CD4-positive, alpha-beta T cell treated with Interleukin-1 beta for 1 hour (primary cell): ENCODE measurements around the gene SPTB.

Source experiments
- DNase-seq, 2 donors: peaks; one replicate each; pipeline ENCODE4 v3.0.0-alpha.2; 2020 to 2022

Gene SPTB

DNA sequence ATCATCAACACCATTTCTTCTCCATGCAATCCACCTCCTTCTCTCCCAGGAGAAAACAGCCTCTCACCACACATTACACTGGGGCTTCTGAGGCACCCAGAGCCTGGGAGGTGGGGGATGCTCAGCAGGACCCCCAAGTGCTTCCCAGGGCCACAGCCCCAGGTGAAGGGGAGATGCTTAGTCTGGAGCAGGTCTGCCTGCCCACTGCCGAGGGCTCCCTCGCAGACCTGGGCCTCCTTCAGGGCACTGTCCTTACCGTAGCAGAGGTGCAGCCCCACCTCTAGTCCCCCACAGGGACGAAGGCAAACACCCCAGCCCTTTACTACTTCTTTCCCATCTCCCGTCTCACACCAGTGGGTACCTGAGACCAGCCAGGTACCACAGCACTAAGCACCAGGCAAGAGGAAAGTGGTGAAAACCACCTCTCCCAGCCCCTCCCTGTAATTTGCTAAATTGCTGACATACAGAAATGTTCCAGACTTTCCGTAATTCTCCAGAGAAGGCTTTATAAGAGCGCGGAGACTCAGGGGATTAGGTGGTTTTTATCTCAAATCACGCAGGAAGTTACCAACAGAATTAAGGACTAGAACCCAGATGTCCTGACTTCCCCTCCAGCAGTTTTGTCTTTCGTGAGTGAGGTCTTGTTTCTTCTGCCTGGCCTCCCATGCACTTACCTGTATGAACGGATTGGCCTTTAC is 116.5 kb downstream of the SPTB start:
- no peak for DNase-seq

DNA sequence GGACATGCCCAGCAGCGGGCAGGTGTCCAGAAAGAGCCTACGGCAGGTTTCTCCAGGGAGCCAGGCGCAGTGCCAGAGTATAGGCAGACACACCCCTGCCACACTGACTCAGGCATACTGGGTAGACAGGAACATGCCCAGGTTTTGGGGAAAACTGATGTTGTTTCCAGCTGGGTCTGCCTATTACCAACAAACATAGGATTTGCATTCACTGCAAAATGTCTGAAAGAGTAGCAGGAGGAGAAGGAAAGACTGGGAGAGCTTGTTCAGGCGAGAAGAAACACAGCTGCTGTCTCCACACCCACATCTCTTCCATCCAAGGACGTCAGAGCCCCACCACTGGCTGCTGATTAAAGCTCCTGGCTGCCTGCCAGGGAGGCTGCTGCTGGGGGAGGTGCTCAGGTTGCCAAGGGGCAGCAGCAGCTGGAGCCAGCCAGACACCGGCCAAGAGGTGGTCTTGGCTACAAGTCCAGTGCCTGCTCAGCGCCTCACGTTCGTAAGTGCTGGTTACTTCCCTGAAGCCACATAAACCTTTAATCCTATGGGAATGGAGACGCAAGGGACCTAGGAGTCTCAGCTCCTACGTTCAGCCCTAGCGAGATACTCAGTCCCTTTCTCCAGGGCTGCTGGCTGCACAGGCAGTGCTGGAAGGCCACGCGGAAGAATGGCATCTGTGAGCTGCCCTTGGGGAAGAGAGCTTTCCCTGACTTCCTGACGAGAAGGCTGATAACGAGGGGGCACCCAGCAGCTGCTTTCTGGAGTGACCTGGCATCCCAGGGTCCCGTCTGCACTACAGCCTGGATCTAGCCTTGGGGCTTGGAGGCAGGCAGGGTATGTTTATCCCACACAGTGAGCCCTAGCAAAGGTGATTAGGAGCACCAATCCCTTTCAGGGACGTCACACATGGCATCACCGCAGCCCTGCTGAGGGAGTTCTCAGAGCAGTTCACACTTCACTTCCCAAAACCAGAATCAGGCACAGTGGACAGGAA is 117.4 kb downstream of the SPTB start:
- peak; percentile 17 to 43 for DNase-seq

DNA sequence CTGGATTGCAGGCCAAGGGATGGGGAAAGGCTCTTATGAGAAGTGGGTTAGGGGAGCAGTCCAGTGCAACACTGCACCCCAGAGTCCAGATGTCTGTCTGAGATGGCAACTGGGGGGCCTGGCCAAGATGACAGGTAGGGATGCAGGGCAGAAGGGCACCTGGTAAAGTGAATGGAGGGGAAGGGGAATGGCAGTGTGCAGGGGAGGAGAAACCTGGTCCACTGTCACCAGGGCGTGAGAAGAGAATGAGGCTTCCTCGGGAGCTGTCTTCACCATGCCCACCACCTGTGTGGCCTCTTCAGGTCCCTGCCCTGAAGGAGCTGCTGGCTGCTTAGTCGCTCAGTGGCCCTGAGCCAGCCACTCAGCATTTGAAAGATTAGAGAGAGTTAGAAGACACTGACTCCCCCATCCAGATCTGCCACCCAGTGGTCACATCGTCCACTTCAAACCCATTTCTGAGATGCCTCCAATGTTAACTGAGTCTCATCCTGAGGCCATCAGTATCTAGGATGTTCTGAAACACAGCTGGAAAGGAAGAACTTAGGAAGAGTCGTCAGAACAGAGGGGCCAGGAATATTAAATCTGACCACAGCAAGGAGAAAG is 118.2 kb downstream of the SPTB start:
- no peak for DNase-seq

DNA sequence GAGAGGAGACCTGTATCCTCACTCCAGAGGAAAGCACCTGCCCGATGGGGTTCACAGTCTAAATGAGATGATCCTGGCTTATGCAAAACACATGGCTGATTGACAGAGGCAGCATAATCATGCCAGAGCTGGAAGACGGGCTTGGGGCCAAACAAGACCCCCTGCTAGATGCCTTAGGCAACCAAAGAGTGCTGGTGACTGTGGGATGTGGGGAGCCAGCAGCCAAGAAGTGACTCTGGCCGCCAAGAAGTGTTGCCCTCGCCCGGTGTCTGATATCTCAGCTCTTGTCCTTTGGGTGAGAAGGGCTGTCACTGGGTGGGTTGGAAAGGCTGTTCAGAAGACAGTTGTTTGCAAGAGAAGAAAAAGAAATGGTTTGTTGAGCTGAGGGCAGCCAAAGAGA is 118.8 kb downstream of the SPTB start:
- DNase-seq: no peak

DNA sequence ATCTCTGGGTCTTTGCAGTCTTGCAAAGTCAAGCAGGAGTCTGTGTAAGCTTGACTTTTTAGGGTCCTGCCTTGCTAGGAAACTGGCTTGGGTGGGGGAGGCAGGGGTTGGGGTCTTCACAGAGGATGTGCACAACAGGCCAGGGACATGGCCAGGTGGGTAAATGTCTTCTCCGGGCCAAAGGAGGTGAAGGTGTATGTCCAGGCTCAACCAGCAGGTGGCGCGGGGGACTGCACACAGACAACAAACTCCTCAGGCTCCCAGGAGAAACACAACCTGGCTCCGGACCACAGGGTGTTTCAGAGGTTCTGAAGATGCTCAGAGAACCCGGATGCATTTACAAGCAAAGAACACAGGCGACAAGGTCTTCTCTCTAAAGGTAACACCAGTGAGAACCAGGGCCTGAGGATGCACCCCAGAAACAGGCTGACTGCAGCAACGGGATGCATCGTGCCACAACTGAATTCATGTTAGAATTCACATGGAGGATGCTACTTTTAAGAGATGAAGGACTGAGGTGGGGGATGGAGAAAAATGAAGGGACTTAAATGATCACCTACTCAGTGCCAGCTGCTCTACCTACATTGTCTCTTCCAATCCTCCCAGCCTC is 119.5 kb downstream of the SPTB start:
- DNase-seq: peak; percentile 51 to 62

GRCh38 chr14:64759555-64759938 is 120.2 kb downstream of the SPTB start:
- DNase-seq: no peak

DNA sequence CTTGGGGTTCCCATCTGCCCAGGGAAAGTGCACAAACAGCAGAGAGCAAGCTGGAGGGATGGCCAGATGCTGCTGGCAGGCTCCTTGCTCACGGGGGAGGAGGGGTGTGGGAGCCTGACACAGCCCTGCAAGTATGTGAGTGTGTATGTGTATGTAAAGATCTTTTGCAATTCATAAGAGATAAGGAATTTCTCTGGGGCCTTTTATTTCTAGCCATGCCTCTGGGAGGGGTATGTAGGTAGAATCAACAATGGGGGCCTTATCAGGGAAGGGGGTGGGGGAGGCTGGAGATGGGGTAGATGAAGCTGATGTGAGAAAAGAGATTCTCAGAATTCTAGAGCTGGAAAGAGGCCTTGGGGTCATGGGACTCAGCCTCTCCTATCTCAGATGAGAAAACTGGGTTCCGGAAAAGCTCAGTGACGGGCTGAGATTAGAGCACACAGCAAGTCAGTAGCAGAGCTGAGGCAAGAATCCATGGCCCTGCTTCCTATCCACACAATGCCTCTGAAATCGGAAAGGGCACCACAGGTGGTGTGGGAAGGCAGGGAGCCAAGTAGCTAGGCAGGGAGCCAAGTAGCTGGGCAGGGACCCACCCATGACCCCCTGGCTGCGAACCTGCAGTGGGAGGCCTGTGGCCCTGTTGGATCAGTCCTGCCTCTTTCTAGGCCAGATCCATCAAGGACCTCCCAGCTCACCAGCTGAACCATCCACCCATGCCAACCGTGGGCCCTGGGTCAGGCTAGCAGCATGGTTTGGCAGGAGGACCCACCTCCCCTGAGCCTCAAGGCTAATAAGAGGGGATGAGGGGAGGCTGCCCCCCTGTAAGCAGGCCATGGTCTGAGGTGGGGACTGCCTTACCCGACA is 120.8 kb downstream of the SPTB start:
- DNase-seq: no peak

GRCh38 chr14:64758025-64758521 is 121.6 kb downstream of the SPTB start:
- no peak for DNase-seq

DNA sequence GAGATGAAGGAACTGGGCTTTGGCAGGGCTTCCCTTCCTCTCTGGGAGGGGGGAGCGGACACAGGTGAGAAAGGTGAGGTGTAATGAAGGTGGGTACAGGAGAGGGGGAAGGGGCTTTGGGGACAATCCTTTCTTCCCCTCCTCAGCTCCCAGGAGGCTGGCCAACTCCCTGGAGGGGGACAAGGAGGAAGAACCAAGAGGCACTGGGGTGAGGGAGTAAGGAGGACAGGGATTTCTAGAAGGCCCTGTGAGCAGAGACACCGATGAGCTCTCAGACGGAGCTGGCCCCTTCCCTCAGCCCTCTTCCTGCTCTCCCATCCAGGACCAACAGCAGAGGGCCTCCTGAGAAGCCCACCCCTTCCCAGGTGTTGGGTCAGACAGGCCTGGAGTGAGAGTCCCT is 122.1 kb downstream of the SPTB start:
- DNase-seq: no peak

DNA sequence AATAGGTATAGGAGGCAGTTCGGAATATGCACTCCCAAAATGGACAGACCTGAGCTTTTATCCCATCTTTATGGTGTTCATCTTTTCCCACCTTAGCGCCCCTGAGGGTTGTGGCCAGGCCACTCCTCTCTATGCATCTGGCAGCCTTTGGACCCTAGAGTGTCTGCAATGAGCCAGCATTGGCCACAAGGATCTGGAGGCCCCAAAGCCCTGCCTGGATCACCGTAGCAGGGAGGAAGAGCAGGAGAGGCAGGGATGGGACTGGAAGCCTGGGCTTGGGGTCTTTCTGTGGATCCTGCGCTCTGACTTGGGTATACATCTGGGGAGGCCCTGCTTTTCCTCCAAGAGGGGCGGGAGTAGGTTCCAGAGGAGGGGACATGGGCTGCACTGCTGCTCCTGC is 123.0 kb downstream of the SPTB start:
- no peak for DNase-seq

- DNase-seq: peak; percentile 64 to 84
Observed at GRCh38 chr14:64755781-64756221, 123.9 kb downstream of the SPTB start.

DNA sequence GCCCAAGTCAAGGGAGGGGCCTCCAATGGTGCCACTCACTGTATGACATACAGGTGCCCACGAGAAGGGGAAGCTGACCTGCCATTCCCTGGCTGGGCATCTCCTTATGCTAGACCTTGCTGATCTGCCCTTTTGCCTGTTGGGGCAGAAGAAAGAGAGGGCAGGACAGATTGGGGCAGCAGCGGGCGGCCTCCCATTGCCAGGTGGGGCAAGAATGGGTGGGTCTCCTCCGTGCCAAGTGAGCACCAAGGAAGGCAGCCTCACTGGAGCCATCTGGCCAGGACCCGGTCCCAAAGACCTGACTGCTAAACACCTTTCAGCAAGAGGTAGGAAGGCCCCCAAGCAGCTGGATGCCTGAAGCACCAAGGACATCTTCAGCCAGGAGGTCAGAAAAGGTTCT is 125.0 kb downstream of the SPTB start:
- no peak for DNase-seq

GRCh38 chr14:64753999-64754398 is 125.7 kb downstream of the SPTB start:
- DNase-seq: no peak

GRCh38 chr14:64753374-64753773 is 126.3 kb downstream of the SPTB start:
- DNase-seq: no peak

DNA sequence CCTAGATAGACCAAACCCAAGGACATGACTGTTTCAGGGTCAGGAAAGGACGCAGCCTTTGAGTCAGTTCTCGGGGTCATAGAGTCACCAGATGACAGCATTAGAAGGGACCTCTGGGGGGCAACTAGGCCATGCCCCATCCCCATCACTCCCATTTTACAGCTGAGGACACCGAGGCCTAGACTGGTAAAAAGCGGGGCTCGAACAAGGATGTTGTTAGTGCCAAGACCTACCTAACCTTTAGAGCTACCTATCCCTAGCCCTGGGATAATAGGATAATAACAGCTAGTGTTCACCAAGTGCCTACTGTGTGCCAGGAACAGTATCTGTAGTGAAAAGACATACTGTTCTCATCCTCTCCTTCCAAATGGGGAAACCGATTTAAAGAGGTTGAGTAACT is 126.8 kb downstream of the SPTB start:
- no peak for DNase-seq

GRCh38 chr14:64748995-64749714 is 130.6 kb downstream of the SPTB start:
- no peak for DNase-seq

GRCh38 chr14:64748521-64748920 is 131.2 kb downstream of the SPTB start:
- DNase-seq: no peak

DNA sequence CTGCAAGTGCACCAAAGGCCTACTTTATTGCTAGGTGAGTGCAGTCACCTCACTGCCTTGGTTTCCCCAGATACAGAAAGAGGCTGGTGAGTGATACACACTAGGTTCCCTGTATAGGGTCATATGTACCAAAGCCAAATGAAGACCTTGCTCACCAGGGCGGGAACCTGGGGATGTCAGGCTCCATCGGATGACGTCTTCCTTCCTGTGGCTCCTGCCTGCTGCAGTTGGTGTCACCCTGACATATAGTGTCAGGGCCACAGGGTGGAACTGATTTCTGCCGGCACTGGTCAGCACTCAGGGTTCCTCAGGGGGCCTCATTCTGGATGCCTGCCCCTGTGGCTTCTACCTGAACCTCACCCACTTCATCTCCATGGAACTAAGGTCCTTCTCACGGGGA is 132.4 kb downstream of the SPTB start:
- no peak for DNase-seq

DNA sequence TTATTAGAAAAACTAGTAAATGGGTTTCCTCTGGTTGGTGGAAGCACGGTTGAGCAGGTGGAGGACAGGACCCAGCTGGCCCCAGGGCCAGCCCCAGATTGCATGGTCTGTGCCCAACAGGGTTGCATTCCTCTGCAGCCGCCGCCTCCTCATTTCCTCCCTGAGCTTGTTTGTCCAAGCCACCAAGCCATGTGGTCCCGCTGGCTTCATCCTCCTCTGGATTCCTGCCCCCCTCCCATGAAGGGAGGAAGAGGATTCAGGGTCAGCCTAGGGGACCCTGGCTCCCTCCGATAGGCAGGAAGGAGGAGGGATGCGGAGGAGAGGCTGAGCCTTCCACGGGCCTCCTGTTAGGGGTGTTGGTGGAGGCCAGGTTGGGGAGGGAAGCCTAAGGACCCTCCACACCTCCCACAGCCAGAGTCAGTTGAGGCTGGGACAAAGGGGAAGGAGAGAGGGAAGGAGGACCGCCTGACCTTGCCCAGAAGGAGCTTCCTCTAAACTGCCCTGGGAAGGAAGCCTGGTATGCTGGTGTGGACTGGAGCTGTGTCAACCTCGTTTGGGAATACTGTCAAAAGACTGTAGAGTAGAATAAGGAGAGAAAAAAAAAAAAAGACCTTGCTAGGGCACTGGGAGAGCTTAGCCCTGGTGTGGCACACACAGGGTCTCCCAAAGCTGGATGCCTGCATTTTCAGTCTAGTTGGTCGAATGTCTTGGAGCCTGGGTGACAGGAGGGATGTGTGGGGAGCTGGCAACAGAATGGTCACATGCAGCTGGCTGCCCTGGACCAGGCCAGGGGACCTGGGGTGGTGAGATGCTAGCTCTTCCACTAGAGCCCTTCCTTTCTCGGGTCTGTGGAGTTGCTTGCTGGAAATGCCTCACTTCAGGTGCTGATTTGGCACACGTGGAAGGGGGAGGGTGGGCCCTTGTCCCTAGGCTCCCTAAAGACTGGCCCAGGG is 133.1 kb downstream of the SPTB start:
- DNase-seq: no peak

DNA sequence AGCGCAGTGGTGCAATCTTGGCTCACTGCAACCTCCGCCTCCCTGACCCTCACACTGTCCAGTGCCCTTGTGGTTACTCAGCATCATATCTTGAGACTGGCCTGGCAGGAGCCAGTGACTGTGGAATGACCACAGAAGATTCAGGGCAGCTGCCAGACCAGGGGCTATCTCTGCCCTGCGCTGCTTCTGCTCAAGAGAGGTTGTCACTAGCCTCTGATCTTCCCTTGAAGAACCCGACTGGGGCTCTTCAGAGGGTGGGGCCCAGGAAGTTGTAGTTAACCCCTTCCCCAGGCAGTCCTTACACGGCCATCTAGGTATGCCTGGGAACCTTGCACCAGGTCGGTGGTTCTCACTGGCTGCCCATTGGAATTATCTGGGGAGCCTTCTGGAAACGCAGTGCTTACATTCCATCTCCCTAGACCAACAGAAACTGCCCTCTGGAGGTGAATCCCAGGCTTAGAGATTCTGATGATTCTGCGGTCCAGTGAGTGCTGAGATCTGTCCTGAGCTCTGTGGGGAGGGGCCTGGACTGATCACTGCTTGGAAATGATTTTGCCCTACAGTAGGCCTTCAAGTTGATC is 134.1 kb downstream of the SPTB start:
- DNase-seq: no peak
